CD4-positive, alpha-beta T cell treated with Interleukin-17A for 1 hour (primary cell): Measurements from ENCODE around the gene POLRMT.
"Not testable (repeated sequence)": the region's sequence is repeated elsewhere in the genome, so short reads cannot be mapped to it uniquely, and the experiment has no call there.

Experiments
- DNase-seq: peaks from one replicate; pipeline ENCODE4 v3.0.0-alpha.2; 2020

Gene POLRMT

GRCh38 chr19:590396-590745 is 43.0 kb downstream of the POLRMT start:
- no peak for DNase-seq

DNA sequence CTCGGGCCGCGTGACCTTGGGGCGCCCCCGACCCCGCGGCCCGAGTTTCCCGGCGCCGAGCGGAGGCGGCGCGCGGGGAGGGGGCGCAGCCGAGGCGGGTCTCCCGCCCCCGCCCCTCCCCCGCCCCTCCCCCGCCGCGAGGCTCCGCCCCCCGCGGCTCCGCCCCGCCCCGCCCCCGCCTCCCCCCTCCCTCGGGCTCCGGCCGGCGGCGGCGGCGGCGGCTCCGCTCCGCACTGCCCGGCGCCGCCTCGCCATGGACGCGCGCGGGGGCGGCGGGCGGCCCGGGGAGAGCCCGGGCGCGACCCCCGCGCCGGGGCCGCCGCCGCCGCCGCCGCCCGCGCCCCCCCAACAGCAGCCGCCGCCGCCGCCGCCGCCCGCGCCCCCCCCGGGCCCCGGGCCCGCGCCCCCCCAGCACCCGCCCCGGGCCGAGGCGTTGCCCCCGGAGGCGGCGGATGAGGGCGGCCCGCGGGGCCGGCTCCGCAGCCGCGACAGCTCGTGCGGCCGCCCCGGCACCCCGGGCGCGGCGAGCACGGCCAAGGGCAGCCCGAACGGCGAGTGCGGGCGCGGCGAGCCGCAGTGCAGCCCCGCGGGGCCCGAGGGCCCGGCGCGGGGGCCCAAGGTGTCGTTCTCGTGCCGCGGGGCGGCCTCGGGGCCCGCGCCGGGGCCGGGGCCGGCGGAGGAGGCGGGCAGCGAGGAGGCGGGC is 43.5 kb downstream of the POLRMT start, which contains the start of gene HCN2:
Gene HCN2 (plus strand): TSS at position 189 of the 703 bp plus-strand sequence. CDS start 65 bp downstream, at position 254.
- DNase-seq, result no peak

GRCh38 chr19:588741-589692 is 44.3 kb downstream of the POLRMT start:
- DNase-seq, result no peak

DNA sequence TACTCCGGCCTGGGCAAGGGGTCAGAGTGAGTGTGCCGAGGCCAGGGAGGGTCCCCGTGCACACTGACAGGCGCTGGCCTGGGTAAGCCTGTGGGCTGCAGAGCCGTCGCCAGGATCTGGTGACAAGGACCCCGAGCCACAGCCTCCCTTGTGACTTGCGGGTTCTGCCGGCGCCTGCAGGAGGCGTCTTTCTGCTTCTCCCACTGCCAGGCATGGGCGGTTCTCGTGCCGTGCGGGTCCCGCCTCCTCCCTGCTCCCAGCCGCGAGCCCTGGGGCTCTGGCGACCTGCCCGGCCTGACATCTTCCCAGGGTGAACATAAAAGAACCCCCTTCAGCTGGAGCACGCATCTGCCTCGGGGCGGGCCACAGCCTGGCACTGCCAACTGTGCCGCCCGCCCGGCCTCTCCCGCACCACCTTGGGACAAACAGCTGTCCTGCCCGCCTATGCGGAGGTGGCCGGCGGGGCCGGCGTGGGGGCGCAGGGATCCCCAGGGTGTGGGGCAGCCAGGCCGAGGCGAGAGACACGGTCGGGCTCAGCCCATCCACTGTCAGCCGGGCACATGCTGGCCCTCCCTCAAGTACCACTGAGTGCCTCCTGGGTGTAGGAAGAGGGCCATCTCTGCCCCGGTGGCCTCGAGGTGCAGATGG is 45.1 kb downstream of the POLRMT start:
- DNase-seq, result peak; percentile 73

DNA sequence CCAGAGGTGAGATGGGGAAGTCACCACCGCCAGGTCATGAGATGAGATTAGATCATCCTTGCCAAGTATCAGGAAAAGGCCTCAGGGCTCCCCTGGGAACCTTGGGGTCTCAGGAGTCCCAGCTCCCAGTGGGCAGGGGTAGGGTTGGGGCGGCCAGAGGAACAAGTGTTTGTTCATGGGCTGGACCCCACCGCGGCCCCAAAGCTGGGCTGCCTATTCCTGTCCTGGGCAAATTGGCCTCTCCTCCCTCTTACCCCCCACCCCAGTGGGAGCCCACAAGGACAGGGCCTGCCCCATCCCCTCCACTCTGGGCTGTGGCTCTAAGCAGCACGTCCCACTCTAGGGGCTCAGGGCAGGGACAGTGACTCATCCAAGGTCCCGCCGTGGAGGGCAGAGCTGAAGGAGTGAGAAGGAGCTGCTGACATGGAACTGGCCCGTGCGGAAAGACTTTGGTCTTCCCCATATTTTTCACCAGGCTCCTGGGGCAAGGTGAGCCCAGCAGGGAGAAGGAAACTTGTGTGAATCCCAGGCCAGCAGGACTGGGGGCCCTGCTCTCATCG is 47.7 kb downstream of the POLRMT start:
- DNase-seq, result no peak

DNA sequence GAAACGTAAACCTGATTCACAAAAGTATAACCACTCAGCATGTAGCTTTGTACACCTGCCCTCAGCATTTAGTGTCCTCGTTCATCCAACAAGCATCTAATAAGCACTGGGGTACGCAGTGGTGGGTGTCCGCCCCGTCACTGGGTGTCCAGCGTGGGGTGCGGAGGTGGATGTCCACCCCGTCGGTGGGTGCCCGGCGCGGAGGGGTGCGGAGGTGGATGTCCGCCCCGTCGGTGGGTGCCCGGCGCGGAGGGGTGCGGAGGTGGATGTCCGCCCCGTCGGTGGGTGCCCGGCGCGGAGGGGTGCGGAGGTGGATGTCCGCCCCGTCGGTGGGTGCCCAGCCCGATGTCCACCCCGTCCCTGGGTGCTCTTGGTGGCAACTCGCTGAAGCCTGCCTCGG is 48.2 kb downstream of the POLRMT start:
- not testable (repeated sequence) for DNase-seq

DNA sequence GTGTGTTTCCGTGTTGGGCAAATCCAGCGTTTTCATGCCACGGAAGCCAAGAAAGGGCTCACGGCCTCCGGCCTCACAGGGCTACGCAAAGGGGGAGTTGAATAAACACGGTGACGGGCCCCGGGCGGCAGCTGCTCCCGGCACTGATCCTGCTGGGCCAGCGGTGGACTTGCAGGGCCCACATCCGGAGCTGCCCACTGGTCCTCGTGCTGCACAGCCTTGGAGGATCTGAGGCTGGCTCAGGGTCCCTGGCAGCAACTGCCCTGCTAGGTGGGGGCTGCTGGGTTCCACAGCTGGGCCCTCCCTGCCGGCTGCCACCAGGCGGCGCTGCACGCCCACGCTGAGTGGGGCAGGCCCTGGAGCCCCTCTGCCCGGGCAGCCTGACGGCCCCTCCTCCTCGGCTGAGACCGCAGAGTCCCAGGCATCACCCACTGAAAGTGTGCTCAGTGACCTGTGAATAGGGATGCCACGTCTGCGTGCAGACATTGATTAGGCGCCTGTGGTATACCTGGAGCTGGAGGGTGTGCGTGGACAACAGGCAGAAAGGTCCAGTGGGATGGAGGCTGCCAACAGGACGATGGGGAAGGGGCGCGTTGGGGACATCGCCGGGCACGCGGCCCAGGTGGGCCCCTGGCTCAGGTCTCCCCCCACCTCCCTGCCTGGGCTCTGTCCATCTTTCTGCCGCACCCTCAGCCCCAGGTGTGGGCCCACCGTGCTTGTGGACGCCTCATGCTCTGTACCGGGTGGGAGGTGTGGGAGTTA is 48.9 kb downstream of the POLRMT start:
- peak; percentile 66 for DNase-seq

DNA sequence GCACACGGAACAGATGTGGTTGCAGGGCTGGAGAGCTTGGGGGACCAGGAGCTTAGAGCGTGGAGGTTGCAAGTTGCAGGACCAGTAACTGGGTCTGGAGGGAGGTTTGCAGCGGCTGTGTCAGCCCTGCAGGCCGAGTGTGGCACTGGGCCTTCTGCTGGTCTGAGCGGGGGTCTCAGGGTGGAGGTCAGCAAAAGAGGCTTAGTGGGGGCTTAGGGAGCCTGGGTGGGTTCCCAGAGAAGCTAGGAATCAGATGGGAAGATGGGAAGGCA is 49.4 kb downstream of the POLRMT start:
- no peak for DNase-seq

DNA sequence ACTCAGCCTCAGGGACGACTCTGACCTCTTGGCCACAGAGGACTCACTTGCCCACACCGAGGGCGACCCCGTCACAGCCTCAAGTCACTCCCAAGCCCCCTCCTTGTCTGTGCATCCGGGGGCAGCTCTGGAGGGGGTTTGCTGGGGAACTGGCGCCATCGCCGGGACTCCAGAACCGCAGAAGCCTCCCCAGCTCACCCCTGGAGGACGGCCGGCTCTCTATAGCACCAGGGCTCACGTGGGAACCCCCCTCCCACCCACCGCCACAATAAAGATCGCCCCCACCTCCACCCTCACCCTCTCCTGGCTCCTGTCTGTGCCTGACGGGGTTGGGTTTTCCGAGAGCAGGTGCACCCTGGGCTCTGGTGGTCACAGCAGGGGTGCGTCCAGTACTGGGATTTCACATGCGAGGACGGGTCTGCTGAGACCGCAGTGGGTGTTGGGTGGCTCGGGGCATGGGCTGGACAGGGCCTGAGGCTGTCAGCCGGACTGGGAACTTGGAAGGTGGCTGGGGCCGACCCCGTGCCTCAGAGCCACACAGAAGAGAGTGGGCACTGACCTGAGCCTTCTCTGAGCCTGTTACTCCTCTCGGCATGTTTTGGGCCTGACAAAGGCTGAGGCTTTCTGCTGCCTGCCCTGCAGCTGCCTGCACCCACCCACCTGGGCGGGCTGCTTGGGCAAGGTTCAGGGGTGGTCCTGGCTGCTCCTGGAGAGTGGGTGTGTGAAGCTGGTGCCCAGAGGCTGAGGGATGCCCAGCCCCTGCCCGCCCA is 50.0 kb downstream of the POLRMT start:
- DNase-seq, result no peak

DNA sequence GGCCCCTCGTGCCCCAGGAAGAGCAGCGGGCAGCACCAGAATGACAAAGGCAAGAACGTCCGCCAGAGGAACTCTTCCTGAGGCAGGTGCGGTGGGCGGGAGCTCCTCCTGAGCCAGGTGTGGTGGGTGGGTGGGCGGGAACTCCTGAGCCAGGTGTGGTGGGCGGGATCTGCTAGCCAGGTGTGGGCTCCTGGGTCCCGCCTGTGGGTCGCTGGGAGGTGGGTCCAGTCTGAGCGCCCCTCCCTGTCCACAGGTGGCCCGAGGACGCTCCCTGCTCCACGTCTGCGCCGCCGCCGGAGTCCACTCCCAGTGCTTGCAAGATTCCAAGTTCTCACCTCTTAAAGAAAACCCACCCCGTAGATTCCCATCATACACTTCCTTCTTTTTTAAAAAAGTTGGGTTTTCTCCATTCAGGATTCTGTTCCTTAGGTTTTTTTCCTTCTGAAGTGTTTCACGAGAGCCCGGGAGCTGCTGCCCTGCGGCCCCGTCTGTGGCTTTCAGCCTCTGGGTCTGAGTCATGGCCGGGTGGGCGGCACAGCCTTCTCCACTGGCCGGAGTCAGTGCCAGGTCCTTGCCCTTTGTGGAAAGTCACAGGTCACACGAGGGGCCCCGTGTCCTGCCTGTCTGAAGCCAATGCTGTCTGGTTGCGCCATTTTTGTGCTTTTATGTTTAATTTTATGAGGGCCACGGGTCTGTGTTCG is 50.7 kb downstream of the POLRMT start:
- DNase-seq, result no peak

GRCh38 chr19:581399-582111 is 51.8 kb downstream of the POLRMT start:
- DNase-seq, result no peak

DNA sequence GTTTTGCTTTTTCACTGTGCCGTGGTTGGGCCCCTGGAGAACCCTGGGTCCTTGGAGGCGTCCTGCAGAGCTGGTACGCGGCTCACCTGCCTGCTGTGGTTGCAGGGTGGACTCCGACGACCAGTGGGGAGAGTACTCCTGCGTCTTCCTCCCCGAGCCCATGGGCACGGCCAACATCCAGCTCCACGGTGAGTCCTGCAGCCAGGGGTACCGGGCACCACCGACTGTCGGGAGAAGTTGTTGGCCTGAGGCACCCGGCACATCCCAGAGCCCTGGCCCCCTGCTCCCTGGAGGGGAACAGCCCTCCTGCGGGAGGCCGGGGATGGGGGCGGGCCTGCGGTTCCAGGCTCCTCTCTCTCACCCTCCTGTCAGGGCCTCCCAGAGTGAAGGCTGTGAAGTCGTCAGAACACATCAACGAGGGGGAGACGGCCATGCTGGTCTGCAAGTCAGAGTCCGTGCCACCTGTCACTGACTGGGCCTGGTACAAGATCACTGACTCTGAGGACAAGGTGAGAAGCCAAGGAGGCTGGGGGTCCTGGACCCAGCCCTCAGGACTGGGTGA is 53.0 kb downstream of the POLRMT start:
- no peak for DNase-seq

DNA sequence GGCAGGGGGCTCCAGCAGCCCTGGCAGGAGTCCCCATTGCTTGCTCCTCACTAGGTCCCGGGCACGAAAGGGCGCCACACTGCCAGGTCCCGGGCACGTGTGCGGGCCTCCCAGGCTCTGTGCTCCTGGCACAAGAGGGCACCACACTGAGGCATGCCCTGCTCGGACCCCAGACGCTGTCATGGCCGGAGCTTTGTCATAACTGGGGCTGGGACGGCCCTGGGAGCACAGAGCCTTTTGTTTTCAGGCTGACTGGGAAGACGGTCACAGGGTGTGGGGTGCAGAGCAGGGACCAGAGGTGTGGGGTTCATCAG is 53.5 kb downstream of the POLRMT start:
- no peak for DNase-seq

GRCh38 chr19:579111-579841 is 54.1 kb downstream of the POLRMT start:
- DNase-seq, result no peak

DNA sequence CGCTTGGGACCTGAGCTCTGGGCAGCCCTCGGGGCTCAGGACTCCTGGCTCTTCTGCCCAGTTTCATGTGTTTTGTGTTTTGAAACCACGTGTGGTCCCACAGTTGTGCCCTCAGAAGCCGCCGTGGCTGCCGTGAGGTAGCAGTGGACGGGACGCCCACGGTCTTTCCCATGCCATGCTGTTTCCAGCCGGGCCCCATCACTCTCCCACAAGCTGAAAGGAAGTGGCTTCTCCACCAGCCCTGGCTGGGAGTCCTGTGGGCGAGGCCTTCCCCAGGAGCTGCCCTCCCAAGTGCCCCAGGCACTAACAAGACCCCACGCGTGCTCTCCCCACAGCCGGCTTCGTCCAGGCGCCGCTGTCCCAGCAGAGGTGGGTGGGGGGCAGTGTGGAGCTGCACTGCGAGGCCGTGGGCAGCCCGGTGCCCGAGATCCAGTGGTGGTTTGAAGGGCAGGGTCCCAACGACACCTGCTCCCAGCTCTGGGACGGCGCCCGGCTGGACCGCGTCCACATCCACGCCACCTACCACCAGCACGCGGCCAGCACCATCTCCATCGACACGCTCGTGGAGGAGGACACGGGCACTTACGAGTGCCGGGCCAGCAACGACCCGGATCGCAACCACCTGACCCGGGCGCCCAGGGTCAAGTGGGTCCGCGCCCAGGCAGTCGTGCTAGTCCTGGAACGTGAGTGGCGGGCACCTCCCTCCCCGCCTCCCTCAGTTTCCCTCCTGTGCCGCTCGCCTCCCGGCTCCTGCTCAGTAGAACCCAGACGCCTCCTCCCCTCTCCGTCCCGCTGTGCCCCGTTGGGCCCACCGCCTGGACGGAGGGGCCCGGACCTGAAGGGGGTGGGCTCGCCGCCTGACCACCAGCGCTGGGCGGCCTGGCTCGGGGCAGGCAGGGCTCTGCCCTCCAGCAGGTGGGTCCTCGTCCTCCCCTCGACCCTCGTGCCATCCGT is 55.6 kb downstream of the POLRMT start:
- DNase-seq, result no peak

DNA sequence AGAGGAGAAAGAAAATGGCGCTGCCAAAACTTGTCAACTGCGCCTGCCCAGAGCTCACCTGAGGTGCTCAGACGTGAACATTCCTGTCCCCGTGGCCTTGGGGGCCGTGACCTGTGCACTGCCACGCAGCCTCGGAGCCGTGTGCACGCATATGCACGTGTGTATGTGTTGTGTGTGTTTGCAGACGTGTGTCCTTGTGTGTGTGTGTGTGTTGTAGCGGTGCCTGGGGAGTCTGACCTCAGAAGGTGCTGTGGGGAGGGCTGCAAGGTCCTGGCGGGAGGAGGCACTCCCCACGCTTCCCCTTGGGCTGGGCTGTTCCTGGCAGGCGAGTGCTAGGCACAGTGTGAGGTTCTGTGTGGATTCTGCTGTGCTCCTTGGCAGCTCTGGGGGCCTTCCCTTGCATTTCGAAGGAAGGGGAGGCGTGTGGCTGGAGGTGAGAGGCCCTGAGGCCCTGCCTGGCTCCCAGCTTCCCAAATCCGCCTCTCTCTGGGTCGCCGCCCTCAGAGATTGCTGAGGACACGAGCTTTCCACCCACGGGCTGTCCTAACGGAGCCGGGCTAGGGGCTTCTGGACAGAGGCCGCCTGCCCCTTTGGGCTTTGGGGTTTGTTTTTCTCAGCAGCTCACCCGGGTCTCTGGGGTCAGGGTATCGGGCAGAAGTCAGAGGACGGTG is 56.4 kb downstream of the POLRMT start:
- no peak for DNase-seq

DNA sequence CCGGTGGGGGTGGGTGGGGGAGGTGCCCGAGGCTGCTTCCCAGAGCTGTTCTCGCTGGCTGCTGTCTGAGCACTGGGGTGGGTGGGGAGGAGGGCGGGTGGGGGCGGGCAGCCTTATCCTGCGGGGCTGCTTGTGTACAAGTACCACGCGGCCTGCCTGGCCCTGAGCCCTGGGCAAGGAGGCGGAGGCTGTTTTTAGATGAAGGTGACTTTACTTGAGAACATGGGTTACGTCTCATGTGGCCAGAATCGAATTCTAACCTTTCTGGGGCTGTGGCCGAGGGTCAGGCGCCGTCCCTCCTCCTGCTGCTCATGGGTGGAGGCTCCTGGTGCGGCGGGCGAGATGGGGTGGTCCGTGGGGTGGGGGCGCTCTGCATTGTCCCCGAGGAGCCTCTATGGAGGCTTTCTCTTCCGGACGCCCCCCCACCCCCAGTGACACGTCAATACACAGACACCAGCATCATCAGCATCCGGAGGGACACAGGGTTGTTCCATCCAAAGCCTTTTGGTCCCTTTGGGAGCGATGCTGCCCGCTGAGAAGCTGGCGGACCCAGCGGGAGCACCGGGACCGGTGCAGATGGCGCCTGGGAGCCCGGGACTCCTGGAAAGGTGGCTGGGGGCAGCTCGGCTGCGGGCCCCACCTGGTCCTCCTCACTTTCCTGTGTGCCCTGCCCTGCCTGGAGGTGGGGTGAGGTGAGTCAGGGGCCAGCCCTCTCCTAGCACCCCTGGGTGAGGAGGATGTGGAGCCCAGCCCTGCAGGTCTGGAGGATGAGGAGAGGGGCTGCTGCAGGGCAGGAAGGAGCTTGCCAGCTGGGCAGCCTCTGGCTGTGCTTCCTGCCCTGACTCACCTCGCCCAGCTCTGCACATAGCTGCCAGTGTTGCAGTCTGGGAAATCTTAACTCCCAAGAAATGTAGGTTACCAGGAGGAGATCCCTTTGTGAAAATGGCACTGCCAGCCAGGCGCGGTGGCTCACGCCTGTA is 57.5 kb downstream of the POLRMT start:
- DNase-seq, result no peak
